Breast epithelium (tissue), 4 donors: Measurements from ENCODE around the gene RNF138. TPM values are rescaled to one million over a fixed set of nuclear protein-coding genes. Genes with fewer than 3 reads are reported as not detected.

Experiments
- DNase-seq, 2 donors: peaks; one replicate each; pipeline ENCODE4 v3.0.0-alpha.2; 2019; ENCODE audit warnings: low spot score in 2 of 2
- H3K27ac ChIP-seq, 2 donors: fragments of 200-600 bp; sonication (generic) in 1 of 2; one replicate each; pipeline ENCODE4 v1.5.1; 2016 to 2019; ENCODE audit warnings: mild to moderate bottlenecking in 1 of 2
- H3K27me3 ChIP-seq, 2 donors: fragments of 200-600 bp; sonication (generic) in 1 of 2; one replicate each; pipeline versions ENCODE4 v1.5.1 to v1.6.0; 2017 to 2019; ENCODE audit warnings: control low read depth in 1 of 2, mild to moderate bottlenecking in 1 of 2
- H3K36me3 ChIP-seq: fragments of 200-600 bp; one replicate; pipeline ENCODE4 v1.5.1; 2019
- H3K4me1 ChIP-seq, 2 donors: fragments of 200-600 bp; sonication (generic); one replicate each; pipeline ENCODE4 v1.5.1; 2016 to 2019; ENCODE audit warnings: control low read depth in 1 of 2
- H3K4me3 ChIP-seq, 3 donors: fragments of 200-600 bp; sonication (generic); 1 replicate in 2 of 3; 2 replicates in 1 of 3; pipeline ENCODE4 v1.5.1; 2016 to 2019; ENCODE audit warnings: mild to moderate bottlenecking in 3 of 3, moderate library complexity in 2 of 3
- H3K9me3 ChIP-seq, 2 donors: fragments of 200-600 bp; sonication (generic) in 1 of 2; one replicate each; pipeline ENCODE4 v1.5.1; 2016 to 2019; ENCODE audit warnings: control low read depth in 1 of 2
- POLR2A ChIP-seq: fragments of 450-650 bp; IDR thresholded peaks from one replicate; pipeline ENCODE4 v1.6.1; 2016; ENCODE audit warnings: antibody characterized with exemption, mild to moderate bottlenecking, moderate library complexity
- POLR2AphosphoS5 ChIP-seq, 3 donors: sonication (generic); formaldehyde crosslinking; IDR thresholded peaks; one replicate each; pipeline ENCODE4 v1.6.1; 2017; ENCODE audit warnings: antibody characterized with exemption in 3 of 3
- intact Hi-C: fragments of 100-400 bp; cut with DNase I; formaldehyde crosslinking; loops from one replicate; pipeline ENCODE4 v1.15.1; 2023; ENCODE audit warnings: low total_unique reads
- total RNA-seq, 3 donors: library from RNA; depleted of rRNA; stranded (reverse); fragments of >200 nt; gene quantifications; one replicate each; pipeline ENCODE4 v1.1.0, GENCODE V29; 2016
- TF ChIP-seq, protein P1 (sequence below), 3 donors: fragments of 450-650 bp; IDR thresholded peaks; one replicate each; pipeline ENCODE4 v1.5.1; 2016 to 2017; ENCODE audit warnings: antibody characterized with exemption in 3 of 3, mild to moderate bottlenecking in 3 of 3, moderate library complexity in 3 of 3

RNF138 gene
- total RNA-seq, 3 donors from 2014 or later, result 14.1 to 20.8 (median 20.0) TPM

- H3K9me3 ChIP-seq, result peaks cover 0 to 2% of the 10 kb centered on the region in 2 donors
- no peak for DNase-seq
- H3K27me3 ChIP-seq, result no peaks in the 10 kb centered on the region
- H3K4me3 ChIP-seq, result no peak overlapping the region
- intact Hi-C loops, result no loop called here
- no peaks in the 10 kb centered on the region for H3K4me1 ChIP-seq
- no peaks in the 10 kb centered on the region for H3K36me3 ChIP-seq
- H3K27ac ChIP-seq, result no peak overlapping the region
- TF ChIP-seq POLR2A, result no peak
- no peak for TF ChIP-seq POLR2AphosphoS5 (IDR thresholded peaks at IDR 0.05)
- TF ChIP-seq, protein P1, sequence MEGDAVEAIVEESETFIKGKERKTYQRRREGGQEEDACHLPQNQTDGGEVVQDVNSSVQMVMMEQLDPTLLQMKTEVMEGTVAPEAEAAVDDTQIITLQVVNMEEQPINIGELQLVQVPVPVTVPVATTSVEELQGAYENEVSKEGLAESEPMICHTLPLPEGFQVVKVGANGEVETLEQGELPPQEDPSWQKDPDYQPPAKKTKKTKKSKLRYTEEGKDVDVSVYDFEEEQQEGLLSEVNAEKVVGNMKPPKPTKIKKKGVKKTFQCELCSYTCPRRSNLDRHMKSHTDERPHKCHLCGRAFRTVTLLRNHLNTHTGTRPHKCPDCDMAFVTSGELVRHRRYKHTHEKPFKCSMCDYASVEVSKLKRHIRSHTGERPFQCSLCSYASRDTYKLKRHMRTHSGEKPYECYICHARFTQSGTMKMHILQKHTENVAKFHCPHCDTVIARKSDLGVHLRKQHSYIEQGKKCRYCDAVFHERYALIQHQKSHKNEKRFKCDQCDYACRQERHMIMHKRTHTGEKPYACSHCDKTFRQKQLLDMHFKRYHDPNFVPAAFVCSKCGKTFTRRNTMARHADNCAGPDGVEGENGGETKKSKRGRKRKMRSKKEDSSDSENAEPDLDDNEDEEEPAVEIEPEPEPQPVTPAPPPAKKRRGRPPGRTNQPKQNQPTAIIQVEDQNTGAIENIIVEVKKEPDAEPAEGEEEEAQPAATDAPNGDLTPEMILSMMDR (IDR thresholded peaks at IDR 0.05), result no peak
Observed at GRCh38 chr18:32177530-32177929, 85.9 kb downstream of the RNF138 start.

Other genes with a start within 250 kb of the RNF138 start
- 10 to 100 TPM; 39.8 to 75.2 (median 49.8) TPM for gene TRAPPC8, start 148.7 kb upstream of the RNF138 start, total RNA-seq
- 1 to 10 TPM; 4.5 to 9.3 (median 7.2) TPM for gene RNF125, start 73.0 kb upstream of the RNF138 start, total RNA-seq
- gene MEP1B, start 98.2 kb downstream of the RNF138 start, total RNA-seq, result under 1 TPM in 2 of 3 donors, not detected in 1; 0.15 to 0.33 TPM